Activated naive CD8-positive, alpha-beta T cell treated with anti-CD3 and anti-CD28 coated beads, Interleukin-2, amount 50 U/mL, for 24 hours (primary cell): ENCODE results near the gene FGF10.

Source experiments
- ATAC-seq: fragments of 150-1000 bp; cut with Tn5 transposase; one replicate; pipeline ENCODE4 v1.10.0; 2021
- DNase-seq: peaks from one replicate; pipeline ENCODE4 v3.0.0; 2021
- H3K27ac Mint-ChIP-seq: one replicate; pipeline ENCODE4 v1.8.0; 2021; ENCODE audit warnings: mild to moderate bottlenecking, mixed read lengths
- H3K27me3 Mint-ChIP-seq: one replicate; pipeline ENCODE4 v1.8.0; 2021; ENCODE audit warnings: mixed read lengths
- H3K36me3 Mint-ChIP-seq: one replicate; pipeline ENCODE4 v1.8.0; 2021; ENCODE audit warnings: low read depth, mixed read lengths
- H3K4me1 Mint-ChIP-seq: one replicate; pipeline ENCODE4 v1.8.0; 2021; ENCODE audit warnings: mixed read lengths
- H3K4me3 Mint-ChIP-seq: one replicate; pipeline ENCODE4 v1.8.0; 2021; ENCODE audit warnings: mild to moderate bottlenecking, moderate library complexity, mixed read lengths
- H3K9me3 Mint-ChIP-seq: one replicate; pipeline ENCODE4 v1.8.0; 2021; ENCODE audit warnings: mixed read lengths

FGF10 gene

DNA sequence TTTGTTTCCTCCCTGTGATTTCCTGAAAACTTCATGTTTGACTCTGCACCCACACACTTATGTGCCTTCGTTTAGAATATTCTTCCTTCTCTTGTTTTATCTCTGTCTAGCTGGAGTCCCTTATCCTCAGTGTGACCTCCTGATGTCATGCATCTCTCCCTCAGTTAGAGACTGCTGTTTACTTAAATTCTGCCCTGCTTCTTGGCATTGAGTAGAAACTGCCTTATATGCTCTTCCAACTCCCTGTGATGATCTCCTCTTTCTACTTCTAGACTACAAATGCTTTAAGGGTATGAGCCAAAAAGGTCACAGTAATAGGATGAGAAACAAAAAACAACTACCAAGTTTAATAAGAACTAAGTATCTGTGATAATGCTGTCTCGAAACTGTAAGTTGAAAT is 12.2 kb downstream of the FGF10 start:
- no peak for DNase-seq
- no peaks in the 10 kb centered on the region for H3K36me3 Mint-ChIP-seq
- ATAC-seq, result no peak
- no peak overlapping the region for H3K27ac Mint-ChIP-seq
- peaks cover 3% of the 10 kb centered on the region for H3K9me3 Mint-ChIP-seq
- H3K4me1 Mint-ChIP-seq, result no peaks in the 10 kb centered on the region
- H3K27me3 Mint-ChIP-seq, result no peaks in the 10 kb centered on the region
- H3K4me3 Mint-ChIP-seq, result no peak overlapping the region

GRCh38 chr5:44372028-44372427 is 17.2 kb downstream of the FGF10 start:
- H3K36me3 Mint-ChIP-seq, result no peaks in the 10 kb centered on the region
- no peak overlapping the region for H3K27ac Mint-ChIP-seq
- ATAC-seq (no peak), DNase-seq (no peak)
- peaks cover 4% of the 10 kb centered on the region for H3K9me3 Mint-ChIP-seq
- H3K27me3 Mint-ChIP-seq, result no peaks in the 10 kb centered on the region
- no peaks in the 10 kb centered on the region for H3K4me1 Mint-ChIP-seq
- H3K4me3 Mint-ChIP-seq, result no peak overlapping the region

DNA sequence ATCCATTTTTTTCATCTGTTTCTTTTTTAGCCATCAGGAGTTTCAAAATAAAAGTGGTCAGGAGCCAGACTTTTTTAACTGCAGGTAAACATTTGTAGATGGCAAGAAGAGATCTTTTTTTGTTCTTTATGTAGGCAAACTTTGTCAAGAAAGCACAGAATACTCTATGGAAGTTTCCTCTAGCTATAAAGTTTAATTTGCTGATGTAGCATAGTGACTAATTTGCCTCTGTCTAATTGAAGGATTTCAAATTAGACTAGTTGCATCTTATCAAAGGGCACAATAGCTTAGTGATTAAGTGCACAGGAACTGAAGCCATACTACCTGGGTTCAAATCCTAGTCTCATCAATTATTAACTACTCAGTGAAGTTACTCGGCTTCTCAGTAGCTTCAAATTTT is 22.0 kb downstream of the FGF10 start:
- ATAC-seq (no peak), DNase-seq (no peak)
- H3K9me3 Mint-ChIP-seq, result peaks cover 2% of the 10 kb centered on the region
- H3K27me3 Mint-ChIP-seq, result no peaks in the 10 kb centered on the region
- H3K4me1 Mint-ChIP-seq, result no peaks in the 10 kb centered on the region
- H3K4me3 Mint-ChIP-seq, result no peak overlapping the region
- H3K36me3 Mint-ChIP-seq, result no peaks in the 10 kb centered on the region
- H3K27ac Mint-ChIP-seq, result no peak overlapping the region

DNA sequence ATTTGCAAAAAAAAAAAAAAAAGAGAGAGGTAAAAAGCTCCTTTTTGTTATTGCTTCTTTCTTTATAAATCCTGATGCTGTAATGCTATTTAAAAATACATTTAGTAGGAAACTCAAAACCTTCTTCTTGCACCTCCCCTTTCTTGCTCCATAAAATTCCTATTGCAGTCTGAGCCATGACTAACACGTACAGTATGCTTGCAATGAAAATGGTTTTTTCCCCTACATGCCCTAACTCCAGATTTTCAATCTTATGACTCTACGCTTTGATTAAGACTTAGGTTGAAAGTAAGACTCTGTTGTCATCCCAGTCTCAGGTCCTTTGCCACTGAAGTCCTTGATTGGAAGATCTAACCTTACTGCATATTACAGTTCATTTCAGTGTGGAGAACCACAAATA is 23.9 kb downstream of the FGF10 start:
- Mint-ChIP-seq H3K27ac (no peak overlapping the region), H3K9me3 (peaks cover 2% of the 10 kb centered on the region), H3K36me3 (no peaks in the 10 kb centered on the region), H3K27me3 (no peaks in the 10 kb centered on the region), H3K4me1 (no peaks in the 10 kb centered on the region), H3K4me3 (no peak overlapping the region)
- no peak for DNase-seq
- ATAC-seq, result no peak

- H3K9me3 Mint-ChIP-seq, result peaks cover 4% of the 10 kb centered on the region
- H3K4me1 Mint-ChIP-seq, result no peaks in the 10 kb centered on the region
- no peak overlapping the region for H3K4me3 Mint-ChIP-seq
- no peaks in the 10 kb centered on the region for H3K36me3 Mint-ChIP-seq
- H3K27me3 Mint-ChIP-seq, result no peaks in the 10 kb centered on the region
- DNase-seq (no peak), ATAC-seq (no peak)
- H3K27ac Mint-ChIP-seq, result no peak overlapping the region
These were observed 25.1 kb downstream of the FGF10 start for GRCh38 chr5:44364097-44364496.

- Mint-ChIP-seq H3K27me3 (no peaks in the 10 kb centered on the region), H3K4me3 (no peak overlapping the region), H3K27ac (no peak overlapping the region), H3K36me3 (no peaks in the 10 kb centered on the region), H3K4me1 (no peaks in the 10 kb centered on the region), H3K9me3 (peaks cover 4% of the 10 kb centered on the region)
- ATAC-seq (no peak), DNase-seq (no peak)
These were observed 27.7 kb downstream of the FGF10 start for GRCh38 chr5:44361342-44362001.

- ATAC-seq, result no peak
- no peaks in the 10 kb centered on the region for H3K36me3 Mint-ChIP-seq
These were observed 28.3 kb downstream of the FGF10 start for GRCh38 chr5:44360919-44361318.

DNA sequence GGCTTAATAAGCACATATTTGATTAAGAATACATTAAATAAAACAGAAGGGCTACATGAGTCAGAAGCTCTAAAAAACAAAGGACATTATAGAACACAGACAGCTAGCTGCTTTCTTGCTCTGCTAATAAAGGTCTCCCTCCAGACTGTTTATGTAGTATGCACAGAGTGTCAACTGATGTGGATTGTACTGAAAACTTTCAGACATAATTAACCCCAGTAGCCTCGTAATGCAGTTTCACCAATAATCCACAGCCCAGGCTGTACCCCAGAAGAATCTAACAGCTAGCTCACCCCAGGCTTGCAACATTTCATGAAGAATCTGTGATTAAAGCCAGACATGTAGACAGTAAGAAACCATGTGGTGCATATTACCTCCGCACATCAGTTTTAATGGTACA is 30.8 kb downstream of the FGF10 start:
- Mint-ChIP-seq H3K27me3 (no peaks in the 10 kb centered on the region), H3K36me3 (no peaks in the 10 kb centered on the region), H3K4me3 (no peak overlapping the region), H3K9me3 (peaks cover 4% of the 10 kb centered on the region), H3K27ac (no peak overlapping the region), H3K4me1 (no peaks in the 10 kb centered on the region)
- ATAC-seq (no peak), DNase-seq (no peak)

More at GRCh38 chr5:44360919-44361318, 28.3 kb downstream of the FGF10 start:
- no peak for DNase-seq
- H3K4me1 Mint-ChIP-seq, result no peaks in the 10 kb centered on the region
- H3K27me3 Mint-ChIP-seq, result no peaks in the 10 kb centered on the region
- H3K27ac Mint-ChIP-seq, result no peak overlapping the region
- H3K4me3 Mint-ChIP-seq, result no peak overlapping the region
- peaks cover 4% of the 10 kb centered on the region for H3K9me3 Mint-ChIP-seq

GRCh38 chr5:44356231-44356630 is 33.0 kb downstream of the FGF10 start:
- no peaks in the 10 kb centered on the region for H3K36me3 Mint-ChIP-seq
- DNase-seq (no peak), ATAC-seq (no peak)
- no peaks in the 10 kb centered on the region for H3K4me1 Mint-ChIP-seq
- peaks cover 4% of the 10 kb centered on the region for H3K9me3 Mint-ChIP-seq
- H3K4me3 Mint-ChIP-seq, result no peak overlapping the region
- no peak overlapping the region for H3K27ac Mint-ChIP-seq
- H3K27me3 Mint-ChIP-seq, result no peaks in the 10 kb centered on the region

- H3K27ac Mint-ChIP-seq, result no peak overlapping the region
- DNase-seq (no peak), ATAC-seq (no peak)
- no peaks in the 10 kb centered on the region for H3K4me1 Mint-ChIP-seq
- no peaks in the 10 kb centered on the region for H3K27me3 Mint-ChIP-seq
- no peak overlapping the region for H3K4me3 Mint-ChIP-seq
- H3K9me3 Mint-ChIP-seq, result peaks cover 11% of the 10 kb centered on the region
- H3K36me3 Mint-ChIP-seq, result no peaks in the 10 kb centered on the region
These were observed 43.3 kb downstream of the FGF10 start for GRCh38 chr5:44345871-44346270.

DNA sequence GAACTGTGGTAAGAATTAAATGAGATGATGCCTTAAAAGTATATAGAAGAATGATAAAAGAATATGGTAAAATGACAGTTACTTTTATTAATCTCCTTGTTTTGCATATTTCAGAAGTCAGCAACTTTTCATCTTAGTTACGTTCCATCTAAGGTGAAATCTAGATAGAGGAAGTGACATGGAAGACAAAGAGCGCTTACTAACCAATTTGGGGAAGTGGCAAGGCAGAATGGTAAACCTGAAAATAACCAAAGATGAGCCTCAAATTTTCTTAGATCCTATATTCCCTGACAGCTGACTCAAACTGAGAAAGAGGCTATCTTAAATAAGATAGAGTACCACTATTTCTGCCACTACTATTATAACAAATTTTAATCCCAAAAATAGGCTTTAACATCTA is 52.5 kb downstream of the FGF10 start:
- ATAC-seq, result no peak
- H3K36me3 Mint-ChIP-seq, result no peaks in the 10 kb centered on the region
- no peak for DNase-seq
- no peak overlapping the region for H3K4me3 Mint-ChIP-seq
- H3K27me3 Mint-ChIP-seq, result no peaks in the 10 kb centered on the region
- no peaks in the 10 kb centered on the region for H3K4me1 Mint-ChIP-seq
- no peak overlapping the region for H3K27ac Mint-ChIP-seq
- no peaks in the 10 kb centered on the region for H3K9me3 Mint-ChIP-seq

- H3K27ac Mint-ChIP-seq, result no peak overlapping the region
- no peak for DNase-seq
- H3K4me1 Mint-ChIP-seq, result no peaks in the 10 kb centered on the region
- no peaks in the 10 kb centered on the region for H3K9me3 Mint-ChIP-seq
- ATAC-seq, result no peak
- no peak overlapping the region for H3K4me3 Mint-ChIP-seq
- no peaks in the 10 kb centered on the region for H3K36me3 Mint-ChIP-seq
- no peaks in the 10 kb centered on the region for H3K27me3 Mint-ChIP-seq
These were observed 54.6 kb downstream of the FGF10 start for GRCh38 chr5:44334622-44335021.

GRCh38 chr5:44332285-44332971 is 56.8 kb downstream of the FGF10 start:
- no peak for DNase-seq
- no peak overlapping the region for H3K27ac Mint-ChIP-seq

DNA sequence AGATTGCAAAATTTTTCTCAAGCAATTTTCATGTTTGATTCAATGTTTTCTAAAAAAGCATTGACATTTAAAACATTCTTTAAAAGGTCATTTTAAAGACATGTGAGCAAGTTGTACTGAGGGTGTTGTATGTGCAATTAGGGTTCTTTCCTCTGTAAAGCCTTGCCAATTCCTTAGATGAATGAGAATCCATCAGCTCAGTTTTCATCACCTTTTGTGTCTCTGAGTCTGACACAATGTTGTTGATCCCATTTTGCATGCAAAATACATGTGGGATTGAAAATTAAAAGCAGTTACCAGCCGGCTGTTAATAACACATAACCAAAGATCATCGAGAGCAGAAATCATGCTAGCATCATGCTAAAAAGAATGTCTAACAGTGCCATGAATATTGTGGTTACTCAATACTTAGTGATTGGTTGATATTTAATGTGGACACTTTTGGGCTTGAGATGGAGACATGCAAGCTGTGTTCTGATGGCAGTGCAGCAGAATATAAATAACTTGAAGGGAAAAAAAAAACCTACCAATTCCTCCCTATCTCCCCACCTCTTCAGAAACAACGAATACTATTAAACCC is 57.7 kb downstream of the FGF10 start:
- Mint-ChIP-seq H3K27me3 (no peaks in the 10 kb centered on the region), H3K9me3 (no peaks in the 10 kb centered on the region), H3K27ac (no peak overlapping the region), H3K36me3 (no peaks in the 10 kb centered on the region), H3K4me1 (no peaks in the 10 kb centered on the region), H3K4me3 (no peak overlapping the region)
- DNase-seq (no peak), ATAC-seq (no peak)

More at GRCh38 chr5:44332285-44332971, 56.8 kb downstream of the FGF10 start:
- no peaks in the 10 kb centered on the region for H3K9me3 Mint-ChIP-seq
- no peak overlapping the region for H3K4me3 Mint-ChIP-seq
- no peaks in the 10 kb centered on the region for H3K36me3 Mint-ChIP-seq
- no peaks in the 10 kb centered on the region for H3K27me3 Mint-ChIP-seq
- no peaks in the 10 kb centered on the region for H3K4me1 Mint-ChIP-seq
- no peak for ATAC-seq

DNA sequence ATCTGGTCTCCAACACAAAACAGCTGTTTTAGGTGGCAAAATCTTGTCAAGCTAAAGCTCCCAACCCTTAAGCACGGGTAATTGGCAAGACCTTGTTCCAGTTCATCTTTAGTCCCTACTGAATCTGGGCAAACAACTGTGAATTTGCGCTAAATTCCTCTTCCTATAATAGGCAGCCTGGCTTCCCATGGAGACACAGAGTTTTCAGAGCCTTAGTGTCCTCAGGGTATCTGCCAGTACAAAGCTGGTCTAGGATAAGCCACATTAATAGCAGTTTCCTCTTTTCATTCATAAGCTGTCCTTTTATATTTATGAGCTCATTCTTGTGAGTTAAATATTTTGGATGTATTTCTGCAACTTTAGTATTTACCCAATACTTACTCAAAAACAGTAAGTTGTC is 59.5 kb downstream of the FGF10 start:
- no peaks in the 10 kb centered on the region for H3K27me3 Mint-ChIP-seq
- H3K4me1 Mint-ChIP-seq, result no peaks in the 10 kb centered on the region
- H3K27ac Mint-ChIP-seq, result no peak overlapping the region
- no peak for DNase-seq
- H3K36me3 Mint-ChIP-seq, result no peaks in the 10 kb centered on the region
- no peak for ATAC-seq
- no peaks in the 10 kb centered on the region for H3K9me3 Mint-ChIP-seq
- no peak overlapping the region for H3K4me3 Mint-ChIP-seq
